Parathyroid adenoma (tissue), 2 donors: ENCODE results near the gene FILIP1.

Source experiments
- H2AFZ ChIP-seq: fragments of 300-600 bp; sonication (generic); one replicate; pipeline ENCODE4 v1.7.0; 2017; ENCODE audit warnings: antibody characterized with exemption, mild to moderate bottlenecking
- H3K27ac ChIP-seq: fragments of 300-600 bp; sonication (generic); one replicate; pipeline ENCODE4 v1.7.0; 2017
- H3K27me3 ChIP-seq: fragments of 300-600 bp; sonication (generic); one replicate; pipeline ENCODE4 v1.7.0; 2017; ENCODE audit warnings: low read length; ENCODE audit not compliant: control insufficient read depth, insufficient read depth
- H3K36me3 ChIP-seq: fragments of 300-600 bp; sonication (generic); one replicate; pipeline ENCODE4 v1.7.0; 2017; ENCODE audit warnings: low read length; ENCODE audit not compliant: control insufficient read depth, insufficient read depth
- H3K4me1 ChIP-seq: fragments of 300-600 bp; sonication (generic); one replicate; pipeline ENCODE4 v1.7.0; 2017; ENCODE audit warnings: control low read depth
- H3K4me2 ChIP-seq: fragments of 300-600 bp; sonication (generic); one replicate; pipeline ENCODE4 v1.7.0; 2017; ENCODE audit warnings: low read length
- H3K4me3 ChIP-seq: fragments of 300-600 bp; sonication (generic); one replicate; pipeline ENCODE4 v1.7.0; 2017; ENCODE audit warnings: low read depth, low read length
- H3K79me2 ChIP-seq: fragments of 300-600 bp; sonication (generic); one replicate; pipeline ENCODE4 v1.7.0; 2017; ENCODE audit warnings: control low read depth
- H3K9ac ChIP-seq: fragments of 300-600 bp; sonication (generic); one replicate; pipeline ENCODE4 v1.7.0; 2017; ENCODE audit warnings: mild to moderate bottlenecking
- H3K9me3 ChIP-seq: fragments of 300-600 bp; sonication (generic); one replicate; pipeline ENCODE4 v1.7.0; 2017; ENCODE audit warnings: low read length; ENCODE audit not compliant: control insufficient read depth
- TF ChIP-seq, protein P1 (sequence below): fragments of 300-600 bp; sonication (generic); IDR thresholded peaks from one replicate; pipeline ENCODE4 v1.7.0; 2017; ENCODE audit warnings: antibody characterized with exemption, mild to moderate bottlenecking
- donor health status: primary hyperparathyroidism.

FILIP1 gene

DNA sequence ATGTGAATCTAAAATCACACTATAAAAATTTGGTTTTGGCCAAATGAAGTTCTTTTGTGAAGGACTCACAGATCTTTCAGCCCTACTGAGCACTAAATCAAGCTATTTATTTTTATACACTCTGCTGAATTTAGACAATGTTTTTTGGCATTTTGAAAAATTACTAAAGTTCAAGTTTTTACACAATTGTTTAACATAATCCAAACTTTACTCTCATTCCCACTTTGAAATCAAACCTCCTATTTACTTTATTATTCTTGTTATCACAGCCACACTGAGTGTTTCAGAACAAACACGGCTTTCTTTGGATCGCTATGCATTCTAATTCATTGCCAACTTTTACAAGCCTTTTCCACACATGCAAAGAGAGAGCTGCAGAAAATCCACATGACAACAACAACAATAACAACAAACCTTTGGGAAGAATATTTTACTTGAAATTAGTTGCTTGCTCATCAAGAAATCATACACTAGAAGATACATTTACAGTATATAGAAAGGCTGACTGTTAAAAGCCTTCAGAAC is 159.9 kb downstream of the FILIP1 start:
- Histone ChIP-seq H3K79me2 (no peaks in the 10 kb centered on the region), H3K36me3 (no peaks in the 10 kb centered on the region), H3K4me2 (no peak overlapping the region), H3K27ac (no peak overlapping the region), H3K4me1 (no peaks in the 10 kb centered on the region), H3K9me3 (no peaks in the 10 kb centered on the region), H3K4me3 (no peak overlapping the region), H3K27me3 (no peaks in the 10 kb centered on the region), H2AFZ (no peak overlapping the region), H3K9ac (no peak overlapping the region)
- TF ChIP-seq, protein P1, sequence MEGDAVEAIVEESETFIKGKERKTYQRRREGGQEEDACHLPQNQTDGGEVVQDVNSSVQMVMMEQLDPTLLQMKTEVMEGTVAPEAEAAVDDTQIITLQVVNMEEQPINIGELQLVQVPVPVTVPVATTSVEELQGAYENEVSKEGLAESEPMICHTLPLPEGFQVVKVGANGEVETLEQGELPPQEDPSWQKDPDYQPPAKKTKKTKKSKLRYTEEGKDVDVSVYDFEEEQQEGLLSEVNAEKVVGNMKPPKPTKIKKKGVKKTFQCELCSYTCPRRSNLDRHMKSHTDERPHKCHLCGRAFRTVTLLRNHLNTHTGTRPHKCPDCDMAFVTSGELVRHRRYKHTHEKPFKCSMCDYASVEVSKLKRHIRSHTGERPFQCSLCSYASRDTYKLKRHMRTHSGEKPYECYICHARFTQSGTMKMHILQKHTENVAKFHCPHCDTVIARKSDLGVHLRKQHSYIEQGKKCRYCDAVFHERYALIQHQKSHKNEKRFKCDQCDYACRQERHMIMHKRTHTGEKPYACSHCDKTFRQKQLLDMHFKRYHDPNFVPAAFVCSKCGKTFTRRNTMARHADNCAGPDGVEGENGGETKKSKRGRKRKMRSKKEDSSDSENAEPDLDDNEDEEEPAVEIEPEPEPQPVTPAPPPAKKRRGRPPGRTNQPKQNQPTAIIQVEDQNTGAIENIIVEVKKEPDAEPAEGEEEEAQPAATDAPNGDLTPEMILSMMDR = no peak

DNA sequence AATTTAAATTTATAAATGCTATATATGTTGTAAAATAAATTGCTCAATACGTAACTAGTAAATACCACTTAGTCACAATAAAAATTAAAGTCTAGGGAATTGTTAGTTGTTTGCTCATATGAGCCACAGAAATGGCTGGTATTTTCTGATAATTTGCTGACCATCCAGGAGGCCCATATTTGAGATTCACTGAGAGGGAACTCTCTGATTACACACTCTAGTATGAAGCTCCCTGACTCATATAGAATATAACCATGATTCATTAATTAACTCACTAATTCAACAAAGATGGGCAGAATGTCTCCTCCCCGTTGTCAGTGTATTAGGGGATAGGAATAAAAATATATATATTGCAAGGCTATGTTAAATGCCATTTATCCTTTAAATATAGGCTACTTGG is 162.4 kb downstream of the FILIP1 start:
- no peak overlapping the region for H3K4me2 ChIP-seq
- H3K27me3 ChIP-seq = no peaks in the 10 kb centered on the region
- TF ChIP-seq, protein P1 = no peak
- no peaks in the 10 kb centered on the region for H3K79me2 ChIP-seq
- no peaks in the 10 kb centered on the region for H3K9me3 ChIP-seq
- no peak overlapping the region for H2AFZ ChIP-seq
- no peak overlapping the region for H3K9ac ChIP-seq
- no peaks in the 10 kb centered on the region for H3K36me3 ChIP-seq
- no peak overlapping the region for H3K4me3 ChIP-seq
- H3K4me1 ChIP-seq = no peaks in the 10 kb centered on the region
- no peak overlapping the region for H3K27ac ChIP-seq

DNA sequence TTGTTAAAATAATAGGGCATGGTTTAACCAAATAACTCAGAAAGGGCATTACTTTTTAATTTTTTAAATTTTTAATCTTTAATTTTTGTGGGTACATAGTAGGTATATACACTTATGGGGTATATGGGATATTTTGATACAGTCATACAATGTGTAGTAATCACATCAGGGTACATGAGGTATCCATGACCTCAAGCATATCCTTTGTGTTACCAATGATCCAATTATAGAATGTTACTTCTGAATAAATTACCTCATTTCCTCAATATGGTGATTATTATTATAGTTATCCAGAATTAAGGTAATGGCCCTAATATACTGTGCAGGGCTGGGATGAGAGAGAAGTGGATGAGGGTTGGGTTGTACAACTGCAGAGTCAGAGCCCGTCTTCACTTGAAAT is 163.9 kb downstream of the FILIP1 start:
- no peaks in the 10 kb centered on the region for H3K27me3 ChIP-seq
- no peaks in the 10 kb centered on the region for H3K36me3 ChIP-seq
- H3K4me1 ChIP-seq = no peaks in the 10 kb centered on the region
- H3K4me2 ChIP-seq = no peak overlapping the region
- no peaks in the 10 kb centered on the region for H3K79me2 ChIP-seq
- TF ChIP-seq, protein P1 = no peak
- H3K27ac ChIP-seq = no peak overlapping the region
- H2AFZ ChIP-seq = no peak overlapping the region
- no peak overlapping the region for H3K4me3 ChIP-seq
- H3K9ac ChIP-seq = no peak overlapping the region
- H3K9me3 ChIP-seq = no peaks in the 10 kb centered on the region

DNA sequence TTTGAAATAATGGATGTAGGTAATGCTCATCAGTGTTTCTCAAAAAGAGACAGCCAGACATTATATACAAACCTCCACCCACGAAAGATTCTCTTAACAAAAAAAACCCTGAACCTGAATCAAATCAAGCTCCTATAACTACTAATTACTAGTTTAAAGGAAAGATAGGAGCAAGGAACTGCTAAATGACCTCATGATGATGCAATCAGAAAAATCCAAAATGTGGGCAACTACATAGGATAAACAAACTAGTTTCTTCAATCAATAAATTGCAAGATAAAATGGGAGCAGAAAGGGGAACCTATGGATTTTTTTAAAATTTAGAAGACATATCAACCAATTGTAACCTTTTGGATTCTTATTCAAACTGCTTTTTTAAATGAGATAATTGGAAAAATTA is 165.8 kb downstream of the FILIP1 start:
- H3K27me3 ChIP-seq = no peaks in the 10 kb centered on the region
- H3K9ac ChIP-seq = no peak overlapping the region
- H3K9me3 ChIP-seq = no peaks in the 10 kb centered on the region
- H3K4me1 ChIP-seq = no peaks in the 10 kb centered on the region
- no peaks in the 10 kb centered on the region for H3K36me3 ChIP-seq
- TF ChIP-seq, protein P1 = no peak
- H2AFZ ChIP-seq = no peak overlapping the region
- H3K4me2 ChIP-seq = no peak overlapping the region
- no peaks in the 10 kb centered on the region for H3K79me2 ChIP-seq
- no peak overlapping the region for H3K4me3 ChIP-seq
- H3K27ac ChIP-seq = no peak overlapping the region

DNA sequence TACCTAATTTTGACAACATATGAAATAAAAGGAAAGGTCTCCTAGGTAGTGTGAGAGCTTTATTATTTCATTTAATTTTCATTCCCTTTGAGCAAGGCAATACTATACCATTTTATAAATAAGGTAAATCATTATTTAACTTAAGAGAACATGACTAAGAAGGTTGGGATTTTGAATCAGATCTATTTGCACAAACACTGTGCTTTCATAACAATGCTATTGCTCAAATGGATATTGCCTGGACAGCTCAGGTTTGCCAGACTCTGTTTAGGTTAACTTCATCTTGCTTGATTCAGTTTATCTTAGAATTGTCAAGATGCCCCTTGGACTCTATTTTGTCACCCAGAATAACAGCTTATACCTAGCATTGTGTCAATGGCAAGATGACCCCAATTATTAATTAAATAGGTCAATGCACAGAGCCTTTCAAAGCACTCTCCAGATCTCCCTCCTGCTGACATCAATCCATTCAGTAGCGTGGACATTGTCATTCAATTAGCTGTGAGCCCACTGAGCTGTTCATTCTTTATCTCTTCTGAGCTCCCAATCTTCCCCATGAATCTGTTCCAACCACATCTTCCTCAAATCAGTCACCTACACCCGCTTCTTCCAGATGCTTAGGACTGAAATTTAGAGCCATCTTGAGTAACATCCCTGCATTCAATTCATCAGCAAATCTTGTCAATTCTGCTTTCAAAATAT is 166.9 kb downstream of the FILIP1 start:
- Histone ChIP-seq H3K4me1 (no peaks in the 10 kb centered on the region), H3K79me2 (no peaks in the 10 kb centered on the region), H2AFZ (no peak overlapping the region), H3K27me3 (no peaks in the 10 kb centered on the region), H3K9me3 (no peaks in the 10 kb centered on the region), H3K4me3 (no peak overlapping the region), H3K27ac (no peak overlapping the region), H3K36me3 (no peaks in the 10 kb centered on the region), H3K9ac (no peak overlapping the region), H3K4me2 (no peak overlapping the region)
- TF ChIP-seq, protein P1 = no peak
